Omental fat pad (tissue), 4 donors: ENCODE results near the gene BMERB1. TPM values are rescaled to one million over a fixed set of nuclear protein-coding genes. Genes with fewer than 3 reads are reported as not detected.

ENCODE experiments used
- ATAC-seq: fragments of 150-250 bp; one replicate; pipeline ENCODE4 v1.9.1; 2016; ENCODE audit warnings: mild to moderate bottlenecking, moderate library complexity; ENCODE audit not compliant: low FRiP score
- DNase-seq: peaks from one replicate; pipeline ENCODE4 v3.0.0-alpha.2; 2019; ENCODE audit warnings: low spot score
- total RNA-seq, 4 donors: library from RNA; depleted of rRNA; stranded (reverse); fragments of >200 nt; gene quantifications; one replicate each; pipeline ENCODE4 v1.1.0, GENCODE V29; 2016
- TF ChIP-seq, protein P1 (sequence below), 3 donors: fragments of 450-650 bp; IDR thresholded peaks; one replicate each; pipeline ENCODE4 v1.5.1; 2016 to 2017; ENCODE audit warnings: antibody characterized with exemption in 3 of 3, mild to moderate bottlenecking in 3 of 3, moderate library complexity in 2 of 3

The BMERB1 gene
- total RNA-seq, 4 donors from 2014 or later = 28.7 to 47.0 (median 41.8) TPM

DNA sequence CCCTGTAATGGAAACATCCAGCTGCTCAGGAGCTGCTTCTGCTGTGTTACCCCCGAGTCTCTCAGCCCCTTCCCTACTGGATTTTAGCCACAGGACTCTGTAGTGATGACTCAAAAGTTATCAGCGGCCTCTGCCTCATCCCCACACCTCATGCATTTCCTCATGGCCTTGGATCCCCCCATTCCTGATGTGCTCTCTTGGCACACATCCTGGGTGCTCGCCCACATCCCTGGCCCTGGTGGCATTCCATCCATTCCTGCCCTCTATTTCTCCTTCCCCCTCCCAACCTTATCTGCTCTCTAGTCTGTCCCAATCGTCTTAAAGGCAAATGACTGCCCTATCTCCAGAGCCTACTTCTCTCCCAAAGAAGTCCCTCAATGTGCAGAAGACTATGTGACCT lies 184.0 kb downstream of the BMERB1 start:
- ATAC-seq = peak; percentile 43
- TF ChIP-seq, protein P1, sequence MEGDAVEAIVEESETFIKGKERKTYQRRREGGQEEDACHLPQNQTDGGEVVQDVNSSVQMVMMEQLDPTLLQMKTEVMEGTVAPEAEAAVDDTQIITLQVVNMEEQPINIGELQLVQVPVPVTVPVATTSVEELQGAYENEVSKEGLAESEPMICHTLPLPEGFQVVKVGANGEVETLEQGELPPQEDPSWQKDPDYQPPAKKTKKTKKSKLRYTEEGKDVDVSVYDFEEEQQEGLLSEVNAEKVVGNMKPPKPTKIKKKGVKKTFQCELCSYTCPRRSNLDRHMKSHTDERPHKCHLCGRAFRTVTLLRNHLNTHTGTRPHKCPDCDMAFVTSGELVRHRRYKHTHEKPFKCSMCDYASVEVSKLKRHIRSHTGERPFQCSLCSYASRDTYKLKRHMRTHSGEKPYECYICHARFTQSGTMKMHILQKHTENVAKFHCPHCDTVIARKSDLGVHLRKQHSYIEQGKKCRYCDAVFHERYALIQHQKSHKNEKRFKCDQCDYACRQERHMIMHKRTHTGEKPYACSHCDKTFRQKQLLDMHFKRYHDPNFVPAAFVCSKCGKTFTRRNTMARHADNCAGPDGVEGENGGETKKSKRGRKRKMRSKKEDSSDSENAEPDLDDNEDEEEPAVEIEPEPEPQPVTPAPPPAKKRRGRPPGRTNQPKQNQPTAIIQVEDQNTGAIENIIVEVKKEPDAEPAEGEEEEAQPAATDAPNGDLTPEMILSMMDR (IDR thresholded peaks at IDR 0.05) = no peak

DNA sequence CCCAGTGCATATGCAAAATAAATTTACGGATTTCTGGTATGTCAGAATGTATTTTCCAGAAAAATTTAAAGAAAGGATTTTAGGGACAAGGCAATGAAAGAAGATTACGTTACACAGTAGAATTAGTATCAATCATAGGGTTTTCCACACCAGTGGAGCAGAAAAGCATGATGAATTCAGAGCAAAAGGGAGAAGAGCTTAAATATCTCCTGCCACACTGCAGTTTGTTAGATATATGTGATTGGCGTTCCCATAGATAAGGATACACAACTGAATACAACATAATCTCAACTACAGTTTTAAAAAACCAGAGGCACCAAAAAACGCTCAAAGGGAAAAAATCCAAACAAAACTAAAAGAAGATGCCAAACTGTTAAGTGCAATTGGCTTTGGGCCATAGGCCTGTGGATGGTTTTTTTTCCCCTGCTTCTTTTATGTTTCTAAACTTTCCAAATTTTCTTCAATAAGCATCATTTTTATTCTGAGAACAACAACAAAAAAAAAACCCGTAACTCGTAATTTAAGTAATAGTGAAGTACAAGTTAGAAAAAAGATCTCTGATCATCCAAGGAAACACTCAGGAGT lies 186.3 kb downstream of the BMERB1 start:
- no peak for ATAC-seq

More for the DNA sequence above, 184.0 kb downstream of the BMERB1 start:
- no peak for DNase-seq

DNA sequence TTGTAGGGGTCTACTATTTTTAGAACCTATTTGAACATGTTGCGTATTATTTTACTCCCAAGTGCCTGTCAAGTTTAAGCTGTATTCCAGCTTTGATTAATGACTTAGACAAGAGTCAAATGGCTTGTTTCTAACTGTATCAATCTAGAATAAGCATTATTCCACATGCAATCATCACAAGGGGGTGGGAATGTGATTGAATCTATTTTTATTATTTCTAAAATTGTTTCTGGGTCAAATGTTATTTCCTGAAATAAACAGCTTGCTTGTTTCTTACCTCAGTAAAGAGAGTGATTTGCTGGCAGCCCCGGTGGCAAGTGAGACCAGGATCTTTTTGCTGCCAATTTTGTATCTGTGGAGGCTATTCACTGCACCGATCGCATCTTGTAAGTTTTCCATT lies 187.1 kb downstream of the BMERB1 start:
- DNase-seq = no peak
- ATAC-seq = no peak
- TF ChIP-seq, protein P1 (IDR thresholded peaks at IDR 0.05) = no peak

More for the DNA sequence above, 186.3 kb downstream of the BMERB1 start:
- no peak for DNase-seq
- TF ChIP-seq, protein P1 (IDR thresholded peaks at IDR 0.05) = no peak

DNA sequence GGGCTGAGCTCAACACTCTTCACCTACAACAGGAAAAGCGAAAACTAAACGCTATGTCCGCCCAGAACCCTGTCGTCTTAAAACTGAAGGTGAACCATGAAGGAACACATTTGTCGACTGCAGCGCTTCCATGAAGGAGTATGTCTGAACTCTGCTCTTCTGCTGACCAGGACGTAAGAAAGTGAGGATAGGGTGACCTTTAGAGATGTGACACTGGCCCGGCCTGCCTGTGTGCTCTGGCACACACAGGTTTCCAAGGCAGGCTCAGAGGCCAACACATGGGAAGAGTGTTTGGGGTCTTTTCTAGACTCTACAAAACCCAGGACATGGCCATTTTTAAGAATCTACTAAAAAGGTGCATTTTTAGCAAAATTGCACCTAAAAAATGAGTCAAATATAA lies 187.5 kb downstream of the BMERB1 start:
- DNase-seq (no peak), ATAC-seq (no peak)
- TF ChIP-seq, protein P1 (IDR thresholded peaks at IDR 0.05) = no peak

DNA sequence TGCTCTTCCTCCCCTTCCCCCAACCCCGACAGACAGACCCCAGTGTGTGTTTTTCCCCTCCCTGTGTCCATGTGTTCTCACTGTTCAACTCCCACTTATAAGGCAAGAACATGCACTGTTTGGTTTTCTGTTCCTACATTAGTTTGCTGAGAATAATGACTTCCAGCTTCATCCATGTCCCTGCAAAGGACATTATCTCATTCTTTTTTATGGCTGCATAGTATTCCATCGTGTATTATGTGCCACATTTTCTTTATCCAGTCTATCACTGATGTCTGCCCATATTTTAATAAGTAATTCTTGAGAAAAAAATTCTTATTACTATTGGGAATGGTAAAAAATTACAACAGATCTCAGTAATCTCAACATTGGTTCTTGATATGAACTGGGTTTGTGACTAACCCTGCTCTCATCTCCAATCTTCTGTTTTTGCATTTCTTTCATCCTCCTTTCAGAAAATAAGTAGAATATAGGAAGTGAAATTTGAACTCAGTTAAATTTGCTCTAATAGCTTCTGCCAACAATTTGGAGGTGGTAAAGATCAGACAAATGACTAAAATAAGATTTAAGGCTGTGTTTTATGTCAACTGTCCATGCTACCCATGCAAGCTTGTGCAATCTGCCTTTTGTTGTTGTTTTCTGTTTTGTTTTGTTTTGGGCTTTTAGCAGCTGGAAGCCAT lies 197.5 kb downstream of the BMERB1 start:
- TF ChIP-seq, protein P1 (IDR thresholded peaks at IDR 0.05) = no peak
- DNase-seq (no peak), ATAC-seq (no peak)

DNA sequence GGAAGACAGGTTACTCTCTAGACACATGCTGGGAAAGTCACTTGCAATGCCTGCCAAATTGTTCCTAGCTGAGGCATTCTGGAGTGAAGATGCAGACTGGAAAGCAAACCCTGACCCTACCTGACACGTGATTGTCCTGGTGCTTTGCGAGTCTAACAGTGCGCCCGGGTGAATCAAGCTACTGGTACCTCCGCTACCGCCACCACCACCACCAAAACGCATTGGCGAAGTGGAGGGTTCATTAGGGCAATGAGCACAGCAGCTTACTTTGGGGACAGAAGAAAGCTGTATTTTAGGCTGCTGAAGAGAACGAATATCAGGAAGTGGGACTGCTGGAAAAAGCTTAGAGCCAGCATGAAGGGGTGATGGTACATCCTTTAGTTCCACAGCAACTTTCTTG lies 201.5 kb downstream of the BMERB1 start:
- no peak for DNase-seq
- TF ChIP-seq, protein P1 (IDR thresholded peaks at IDR 0.05) = no peak
- no peak for ATAC-seq

DNA sequence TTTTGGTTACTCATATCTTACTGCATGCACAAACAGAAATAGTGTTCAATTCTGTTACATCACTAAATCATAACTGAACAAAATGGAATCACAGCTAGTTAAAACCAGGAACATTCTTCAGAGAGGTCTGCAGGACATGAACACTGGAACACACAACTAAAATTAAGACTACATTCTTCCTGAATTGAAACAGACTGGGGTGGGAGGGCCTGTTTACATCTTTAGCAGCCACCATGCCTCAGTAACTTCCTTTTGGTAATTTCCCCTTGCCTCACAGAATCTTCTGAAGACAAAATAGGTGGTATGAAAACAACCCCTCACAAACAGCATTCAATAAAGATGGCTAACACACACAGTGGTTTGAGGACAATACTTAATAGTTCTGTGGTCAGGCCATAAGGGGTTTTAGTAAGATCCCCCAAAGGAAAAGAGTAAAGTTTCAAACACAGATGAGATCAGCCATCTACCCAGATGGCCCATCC lies 202.0 kb downstream of the BMERB1 start:
- TF ChIP-seq, protein P1 (IDR thresholded peaks at IDR 0.05) = no peak
- ATAC-seq (no peak), DNase-seq (no peak)
